Activated gamma-delta T cell treated with Interleukin-2 at 50 U/mL for 16 hours (primary cell): ENCODE data around the gene AGK.
A peak's percentile ranks its signal among the peaks of the same experiment; 100 is the strongest.

ENCODE experiments used
- DNase-seq: peaks from one replicate; pipeline ENCODE4 v3.0.0-alpha.2; 2020

AGK gene

GRCh38 chr7:141648276-141649114, 97.3 kb downstream of the AGK start:
- DNase-seq = no peak

DNA sequence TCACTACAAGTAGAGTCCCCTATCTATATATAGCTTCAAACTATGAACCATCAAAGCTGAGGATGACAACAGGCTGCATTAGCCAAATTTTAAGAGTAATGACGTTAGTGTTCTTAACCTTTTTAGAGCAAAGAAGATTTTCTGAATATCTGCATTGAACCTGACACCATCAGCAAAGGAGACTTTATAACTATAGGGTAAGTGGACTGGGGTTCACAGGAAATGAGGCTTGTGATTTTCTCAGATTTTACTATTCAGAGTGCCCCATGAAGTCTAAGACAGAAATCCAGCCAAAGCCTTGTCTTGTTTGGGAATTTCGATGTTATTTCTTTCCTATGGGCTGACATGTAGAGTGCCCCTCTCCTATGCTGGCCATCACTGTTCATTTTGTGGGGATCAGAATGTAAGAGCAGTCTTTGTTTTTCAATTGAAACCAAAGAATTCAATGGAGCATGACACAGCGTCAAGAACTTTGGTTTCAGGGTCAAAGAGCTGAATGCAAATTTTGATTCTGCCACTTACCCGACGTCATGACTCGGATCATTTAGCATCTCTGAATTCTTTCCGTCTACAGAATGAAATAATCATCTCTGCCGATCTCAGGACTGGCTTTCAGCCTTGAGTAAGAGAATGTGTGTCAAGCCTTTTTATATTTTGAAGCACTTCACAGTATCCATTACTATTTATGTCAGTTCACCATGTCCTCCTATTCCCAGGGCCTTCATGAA, 98.1 kb downstream of the AGK start:
- no peak for DNase-seq

GRCh38 chr7:141649865-141650634, 98.8 kb downstream of the AGK start:
- no peak for DNase-seq

DNA sequence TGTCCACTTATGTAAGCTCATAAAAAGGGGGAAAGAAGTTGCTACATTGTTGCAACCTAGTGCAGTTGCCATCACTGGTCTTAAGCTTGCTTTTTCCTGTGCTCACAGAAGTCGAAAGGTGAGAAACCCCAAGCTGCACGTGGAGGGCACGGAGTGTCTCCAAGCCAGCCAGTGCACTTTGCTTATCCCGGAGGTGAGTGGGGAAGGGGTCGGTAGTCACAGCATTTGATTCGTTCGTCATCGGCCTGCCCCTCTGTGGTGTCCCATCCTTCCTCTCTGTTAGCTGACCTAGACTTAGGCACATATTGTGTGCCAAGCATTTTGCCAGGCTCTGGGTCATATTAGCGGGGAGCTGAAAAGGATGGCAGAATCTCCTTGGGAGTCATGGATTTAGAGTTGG, 100.2 kb downstream of the AGK start:
- no peak for DNase-seq

- DNase-seq = no peak
These were observed 101.5 kb downstream of the AGK start for GRCh38 chr7:141652691-141653090.

DNA sequence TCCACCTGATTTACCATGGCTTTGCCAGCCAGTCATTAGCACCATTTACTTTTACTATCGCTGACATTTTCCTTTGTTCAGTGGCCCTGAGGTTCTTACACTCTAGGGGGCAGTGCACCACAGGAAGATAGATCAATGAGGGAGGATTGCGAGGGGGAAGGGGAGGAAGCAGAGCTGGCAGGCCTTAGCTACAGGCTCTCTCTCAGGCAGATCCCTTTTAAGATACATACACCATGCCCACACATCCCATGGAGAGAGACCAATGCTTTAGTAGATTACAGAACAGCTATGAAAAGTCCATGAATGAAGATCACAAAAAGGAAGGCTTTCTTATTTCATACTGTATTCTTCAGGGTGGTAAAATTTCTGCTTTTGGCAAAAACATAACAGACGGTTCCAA, 103.3 kb downstream of the AGK start:
- DNase-seq = peak; percentile 52

DNA sequence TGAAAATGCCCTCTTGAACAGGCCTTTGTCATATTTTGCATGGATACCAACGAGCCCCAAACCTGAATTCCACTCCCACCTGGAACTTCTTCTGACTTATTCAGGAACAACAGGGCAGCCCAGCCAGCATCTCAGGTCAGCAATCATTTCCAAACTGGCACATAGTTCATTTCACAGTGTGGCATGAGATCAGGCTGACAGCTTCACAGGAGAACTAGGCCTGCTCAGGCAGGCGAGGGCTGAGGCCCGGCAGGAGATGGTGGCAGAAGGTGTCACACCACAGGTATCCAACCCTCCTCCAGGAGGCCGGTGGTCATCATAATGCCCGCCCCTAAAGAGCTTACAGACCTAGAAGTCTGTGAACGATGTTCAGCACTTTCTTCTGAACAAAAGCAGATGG, 108.3 kb downstream of the AGK start:
- no peak for DNase-seq

GRCh38 chr7:141660259-141660658, 109.0 kb downstream of the AGK start:
- DNase-seq = no peak

DNA sequence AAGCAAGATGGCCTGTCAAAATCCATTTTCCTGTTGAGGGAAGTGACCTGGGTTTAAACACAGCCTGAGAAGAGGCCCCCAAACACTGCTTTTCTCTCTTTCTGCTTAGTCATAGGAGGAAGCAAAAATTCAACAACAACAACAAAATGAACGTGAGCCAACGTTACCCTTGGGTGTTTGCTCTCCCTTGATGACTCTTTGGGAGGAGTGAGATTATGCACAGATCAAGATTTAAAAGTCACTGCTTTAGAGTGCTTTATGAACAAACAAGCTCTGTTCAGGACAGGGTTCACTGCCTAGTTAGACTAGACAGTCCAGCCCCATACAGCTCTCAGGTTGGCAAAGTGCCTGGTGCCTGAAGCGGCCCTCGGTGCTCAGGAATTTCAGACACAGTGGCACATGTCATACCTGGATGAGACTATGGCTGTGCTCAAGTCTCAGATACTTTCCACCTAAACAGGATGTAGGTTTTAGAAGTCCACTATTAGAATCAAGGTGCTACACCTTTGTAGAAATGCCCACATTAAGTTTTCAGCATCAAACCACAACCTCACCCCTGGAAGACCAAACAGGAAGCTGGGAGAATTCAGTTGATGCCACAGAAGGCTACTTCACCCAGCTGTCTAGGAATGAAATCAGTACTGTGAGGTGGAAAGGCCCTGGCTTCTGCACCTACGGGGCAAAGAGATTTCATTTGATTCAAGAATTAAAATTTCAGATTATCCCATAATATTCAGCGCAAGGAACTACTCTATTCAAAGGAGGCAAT, 112.1 kb downstream of the AGK start:
- no peak for DNase-seq

- DNase-seq = no peak
These were observed 113.2 kb downstream of the AGK start for GRCh38 chr7:141664450-141664849.

DNA sequence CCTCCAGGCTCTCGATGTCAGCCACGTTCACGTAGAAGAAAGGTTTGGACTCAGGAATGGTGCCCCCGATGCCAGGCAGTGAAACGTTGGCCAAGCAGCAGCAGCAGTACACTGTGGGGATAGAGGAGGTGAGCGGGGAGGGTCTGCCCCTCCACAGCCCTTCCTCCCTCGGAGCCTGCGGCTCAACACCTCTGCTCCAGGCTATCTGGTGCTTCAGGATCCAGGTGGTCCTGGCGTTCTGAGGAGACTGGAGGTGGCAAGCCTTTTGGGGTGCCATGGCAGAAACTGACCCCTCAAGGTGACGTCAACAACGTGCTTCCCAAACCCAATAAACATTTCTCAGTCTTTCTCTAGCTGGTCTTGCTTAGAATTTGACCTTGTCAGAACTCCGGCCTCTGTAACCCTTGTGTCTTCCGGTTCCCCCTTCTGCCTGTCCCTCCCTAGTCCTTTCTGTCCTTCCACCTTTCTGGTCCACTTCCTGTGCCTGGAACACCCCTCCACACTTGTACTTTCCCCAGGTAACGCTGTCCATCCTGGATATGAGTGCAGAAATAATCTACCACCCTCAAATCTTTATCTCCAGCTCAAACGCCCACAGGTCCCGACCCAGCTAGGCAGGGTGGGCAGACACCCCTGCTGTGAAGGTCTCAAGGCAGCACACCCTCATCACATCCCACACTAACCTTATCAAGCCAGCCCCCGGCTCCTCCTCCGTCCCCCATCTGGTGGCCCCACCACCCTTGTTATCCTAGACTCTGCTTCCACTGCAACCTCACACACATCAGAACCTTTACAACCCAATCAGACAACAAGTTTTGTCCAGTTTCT, 114.2 kb downstream of the AGK start:
- no peak for DNase-seq

DNA sequence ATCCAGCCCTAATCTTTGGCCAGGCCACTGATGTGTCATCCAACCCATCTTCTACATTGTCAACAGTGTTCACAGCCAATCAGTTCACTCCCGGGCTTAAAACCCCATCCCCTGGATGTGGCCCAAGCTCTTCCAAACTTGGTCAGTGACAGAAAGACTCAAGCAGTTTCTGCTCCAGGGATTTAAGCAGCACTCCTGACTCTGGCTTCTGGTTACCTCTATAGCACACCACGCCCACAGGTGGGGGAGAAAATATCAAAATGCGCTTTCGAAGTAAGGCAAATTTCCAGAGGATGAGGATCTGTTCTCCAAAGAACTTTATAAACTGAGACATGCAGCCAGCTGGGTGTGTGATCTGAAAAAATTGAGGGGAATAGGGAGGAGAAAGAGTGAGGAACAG, 114.9 kb downstream of the AGK start:
- DNase-seq = no peak

DNA sequence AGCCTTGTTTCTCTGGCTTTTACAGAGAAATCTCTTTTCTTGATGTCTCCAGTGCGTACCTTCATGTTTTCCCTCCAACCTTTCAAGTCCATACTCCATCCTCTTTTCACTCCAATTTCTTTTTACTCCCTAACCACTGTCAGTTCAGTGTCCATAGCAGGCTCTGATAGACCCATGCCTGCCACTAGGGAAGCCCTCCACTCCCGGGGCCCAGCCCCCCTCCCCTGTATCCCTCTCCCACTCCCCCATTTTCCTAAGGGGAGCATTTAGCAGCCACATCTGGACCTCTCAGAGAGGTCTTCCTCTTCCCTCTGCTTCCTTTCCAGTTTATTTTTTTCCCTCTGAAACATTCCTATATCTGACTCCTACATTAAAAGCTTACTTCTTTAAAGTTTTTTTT, 117.6 kb downstream of the AGK start:
- DNase-seq = no peak

DNA sequence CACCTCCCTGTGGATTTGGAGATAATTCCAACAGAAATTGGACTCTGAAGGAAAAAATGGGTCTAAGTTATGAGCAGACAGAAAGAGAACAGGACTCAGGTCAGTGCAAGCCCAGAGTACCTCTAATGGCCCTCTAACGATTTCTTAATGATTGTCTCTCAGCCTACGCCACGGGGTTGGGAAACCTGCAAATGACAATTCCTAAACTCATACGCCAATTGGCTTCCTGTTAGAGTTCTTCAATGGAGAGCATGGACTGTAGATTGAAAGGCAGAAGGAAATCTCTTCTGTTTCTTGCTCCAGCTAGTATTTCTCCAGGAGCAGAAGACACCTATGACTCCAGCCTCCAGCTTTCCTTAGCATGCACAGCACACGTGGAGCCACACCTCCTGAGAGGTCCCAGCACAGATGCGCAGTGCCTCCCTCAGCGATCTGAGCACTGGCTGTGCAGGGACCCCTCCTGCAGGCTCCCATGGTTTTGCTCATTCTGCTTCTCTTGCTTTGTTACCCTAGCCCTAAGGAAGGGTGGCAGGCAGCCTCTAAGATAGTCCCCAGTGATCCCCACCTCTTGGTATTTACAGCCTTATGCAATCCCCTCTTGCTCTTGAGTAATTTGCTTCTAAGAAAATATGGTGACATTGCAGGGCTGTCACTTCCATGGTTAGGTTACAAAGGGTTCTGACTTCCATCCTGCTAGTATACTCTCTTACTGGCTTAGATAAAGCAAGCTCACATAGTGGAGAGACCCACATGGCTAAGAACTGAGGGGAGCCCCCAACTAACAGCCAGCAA, 120.7 kb downstream of the AGK start:
- no peak for DNase-seq

DNA sequence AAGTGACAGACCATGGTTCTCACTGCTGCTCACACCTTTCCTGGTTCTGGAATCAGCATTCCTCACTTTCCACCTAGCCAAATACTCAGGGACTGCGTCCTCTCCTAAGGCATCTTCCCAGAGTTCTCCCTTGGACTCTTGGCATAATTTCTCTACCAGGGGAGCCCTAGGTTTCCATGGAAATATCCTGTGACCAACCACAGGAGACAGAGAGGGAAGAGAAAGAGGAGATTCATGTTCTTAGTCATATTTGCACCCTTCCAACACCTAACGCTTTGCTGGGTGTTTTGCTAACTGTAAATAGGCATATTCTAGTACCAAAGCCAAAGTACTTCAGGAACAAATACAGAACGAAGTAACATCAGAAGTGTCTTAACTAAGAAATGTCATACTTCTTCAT, 122.1 kb downstream of the AGK start:
- DNase-seq = no peak

- DNase-seq = no peak
These were observed 123.0 kb downstream of the AGK start for GRCh38 chr7:141674171-141674671.

DNA sequence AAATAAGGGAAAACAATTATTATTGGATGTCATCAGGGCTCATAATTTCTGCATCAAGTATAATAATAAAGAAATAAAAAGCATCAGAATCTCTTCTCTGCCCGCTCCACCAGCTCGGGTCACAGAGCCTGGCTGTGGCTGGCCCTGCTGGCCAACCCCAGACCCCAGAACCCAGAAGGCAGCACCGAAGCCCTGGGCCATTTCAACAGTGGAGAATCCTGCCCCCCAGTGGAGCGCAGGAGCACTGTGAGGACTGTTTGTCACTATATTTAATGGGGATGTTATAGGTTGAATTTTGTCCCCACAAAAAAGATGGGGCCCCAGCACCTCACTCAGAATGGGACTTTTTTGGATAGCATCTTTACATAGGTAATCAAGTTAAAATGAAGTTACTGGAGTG, 123.5 kb downstream of the AGK start:
- DNase-seq = no peak

DNA sequence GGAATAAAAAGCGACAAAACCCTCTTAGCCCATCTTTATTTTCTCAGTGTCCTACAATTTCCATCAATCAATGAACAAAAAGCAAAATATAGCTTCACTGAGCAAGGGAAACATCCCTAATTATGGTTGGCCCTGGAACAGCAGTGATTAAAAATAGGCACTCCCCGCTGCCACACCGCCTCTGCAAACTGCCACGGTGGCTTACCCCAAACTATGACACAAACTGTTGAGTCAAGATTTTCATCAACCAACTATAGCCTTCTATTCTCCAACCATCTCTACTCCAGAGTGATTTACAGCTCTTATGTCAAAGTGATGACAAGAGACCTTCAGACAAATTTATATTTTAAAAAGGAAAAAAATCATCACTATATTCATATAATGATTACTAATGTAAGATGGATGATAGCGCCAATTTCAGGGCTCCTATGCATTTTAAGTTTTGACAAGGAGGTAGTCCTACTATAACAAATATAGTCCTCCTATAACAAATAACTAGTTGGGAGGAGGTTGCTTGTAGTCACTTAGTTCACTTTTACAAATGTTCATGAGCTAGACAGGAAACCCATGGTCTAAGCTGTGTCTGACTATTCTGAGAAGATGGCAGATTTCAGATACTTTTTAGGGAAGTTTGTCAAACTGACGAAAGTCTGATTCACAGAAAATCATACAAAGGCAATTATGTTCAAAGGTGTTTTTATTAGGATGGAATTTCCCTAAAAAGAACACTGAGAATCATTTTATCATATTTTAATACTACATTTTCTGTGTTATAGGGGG, 124.4 kb downstream of the AGK start:
- DNase-seq = no peak

DNA sequence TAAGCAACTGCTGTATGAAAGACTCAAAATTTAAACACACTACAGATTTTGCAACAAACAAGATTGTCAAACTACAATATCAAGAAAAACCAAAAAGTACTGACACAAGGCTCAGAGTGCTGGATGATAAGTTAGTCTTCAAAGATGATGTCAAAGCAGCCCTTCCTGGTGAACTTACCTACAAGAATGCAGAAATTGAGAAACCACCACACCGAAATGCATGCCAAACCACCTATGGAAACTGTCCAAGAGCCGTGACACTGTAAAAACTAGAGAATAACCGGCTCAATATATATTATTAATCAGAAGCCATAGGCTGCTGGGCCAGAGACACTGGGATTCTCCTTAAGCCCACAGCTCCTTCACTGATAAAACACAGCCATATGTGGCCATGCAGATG, 125.4 kb downstream of the AGK start:
- no peak for DNase-seq

DNA sequence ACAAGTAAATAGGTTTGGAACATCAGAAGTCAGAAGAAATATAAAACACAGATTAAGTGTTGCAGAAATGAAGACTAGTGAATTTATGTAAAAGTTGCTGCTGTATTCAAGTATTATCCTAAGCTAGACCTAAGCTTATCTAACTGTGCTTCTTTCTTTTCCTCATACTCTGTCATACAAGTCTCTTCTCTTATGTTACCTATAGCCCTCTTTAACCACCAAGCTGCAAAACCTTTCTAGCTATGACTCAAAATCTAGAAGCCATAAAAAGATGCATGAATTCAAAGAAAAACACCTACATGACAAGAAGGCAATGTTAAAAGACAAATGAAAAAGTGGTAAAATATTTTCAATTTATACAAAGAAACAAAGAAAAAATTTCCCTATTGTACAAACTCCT, 127.8 kb downstream of the AGK start:
- no peak for DNase-seq
